ENCODE measurements around the gene PPARG. TPM values are rescaled to one million over a fixed set of nuclear protein-coding genes. Genes with fewer than 3 reads are reported as not detected.

The PPARG gene
- total and polyA plus RNA-seq, 9 donors: 12.8 to 53.6 (median 32.4) TPM

- H3K4me1 ChIP-seq (ENCODE audit: insufficient read depth): no peaks in the 10 kb centered on the region
- no peak for DNase-seq
- no peaks in the 10 kb centered on the region for H3K27me3 ChIP-seq
- no peak overlapping the region for H3K27ac ChIP-seq
- H3K9me3 ChIP-seq: no peaks in the 10 kb centered on the region
- H3K36me3 ChIP-seq: no peaks in the 10 kb centered on the region
- TF ChIP-seq, protein P1, sequence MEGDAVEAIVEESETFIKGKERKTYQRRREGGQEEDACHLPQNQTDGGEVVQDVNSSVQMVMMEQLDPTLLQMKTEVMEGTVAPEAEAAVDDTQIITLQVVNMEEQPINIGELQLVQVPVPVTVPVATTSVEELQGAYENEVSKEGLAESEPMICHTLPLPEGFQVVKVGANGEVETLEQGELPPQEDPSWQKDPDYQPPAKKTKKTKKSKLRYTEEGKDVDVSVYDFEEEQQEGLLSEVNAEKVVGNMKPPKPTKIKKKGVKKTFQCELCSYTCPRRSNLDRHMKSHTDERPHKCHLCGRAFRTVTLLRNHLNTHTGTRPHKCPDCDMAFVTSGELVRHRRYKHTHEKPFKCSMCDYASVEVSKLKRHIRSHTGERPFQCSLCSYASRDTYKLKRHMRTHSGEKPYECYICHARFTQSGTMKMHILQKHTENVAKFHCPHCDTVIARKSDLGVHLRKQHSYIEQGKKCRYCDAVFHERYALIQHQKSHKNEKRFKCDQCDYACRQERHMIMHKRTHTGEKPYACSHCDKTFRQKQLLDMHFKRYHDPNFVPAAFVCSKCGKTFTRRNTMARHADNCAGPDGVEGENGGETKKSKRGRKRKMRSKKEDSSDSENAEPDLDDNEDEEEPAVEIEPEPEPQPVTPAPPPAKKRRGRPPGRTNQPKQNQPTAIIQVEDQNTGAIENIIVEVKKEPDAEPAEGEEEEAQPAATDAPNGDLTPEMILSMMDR (IDR thresholded peaks at IDR 0.05): no peak
- TF ChIP-seq EP300 (IDR thresholded peaks at IDR 0.05) (no peak), POLR2A (IDR thresholded peaks at IDR 0.05) (no peak)
- no peak overlapping the region for H3K4me3 ChIP-seq
- intact Hi-C loops (cut with DNase I): no loop called here
- 76 to 78% (median 77%) methylated on average over 6 of the region's 6 CpGs for WGBS, 3 donors
Observed at GRCh38 chr3:12246497-12247163, 42.2 kb upstream of the PPARG start.

- TF ChIP-seq, protein P1 (IDR thresholded peaks at IDR 0.05): no peak
- TF ChIP-seq POLR2A (IDR thresholded peaks at IDR 0.05): no peak
- Histone ChIP-seq H3K4me1 (ENCODE audit: insufficient read depth) (no peaks in the 10 kb centered on the region), H3K27ac (no peak overlapping the region), H3K4me3 (no peak overlapping the region), H3K9me3 (no peaks in the 10 kb centered on the region), H3K36me3 (no peaks in the 10 kb centered on the region), H3K27me3 (no peaks in the 10 kb centered on the region)
- WGBS, 3 donors: 88% methylated on average over 4 of the region's 4 CpGs
- no peak for DNase-seq
- intact Hi-C loops (cut with DNase I): no loop called here
Observed at GRCh38 chr3:12247411-12247810, 41.5 kb upstream of the PPARG start.

DNA sequence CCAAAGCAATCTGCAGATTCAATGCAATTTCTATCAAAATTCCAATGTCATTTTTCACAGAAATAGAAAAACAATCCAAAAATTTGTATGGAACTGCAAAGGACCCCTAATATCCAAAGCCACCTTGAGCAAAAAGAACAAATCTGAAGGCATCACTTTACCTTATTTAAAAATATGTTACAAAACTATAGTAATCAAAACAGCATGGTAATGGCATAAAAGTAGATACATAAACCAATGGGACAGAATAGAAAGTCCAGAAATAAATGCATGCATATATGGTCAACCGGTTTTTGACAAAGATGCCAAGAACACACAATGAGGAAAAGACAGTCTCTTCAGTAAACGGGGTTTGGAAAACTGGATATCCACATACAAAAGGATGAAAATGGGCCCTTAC lies 39.4 kb upstream of the PPARG start:
- Histone ChIP-seq H3K9me3 (no peaks in the 10 kb centered on the region), H3K4me3 (no peak overlapping the region), H3K27ac (no peak overlapping the region), H3K4me1 (ENCODE audit: insufficient read depth) (no peaks in the 10 kb centered on the region), H3K27me3 (no peaks in the 10 kb centered on the region), H3K36me3 (no peaks in the 10 kb centered on the region)
- intact Hi-C loops (cut with DNase I): no loop called here
- no peak for DNase-seq
- WGBS, 3 donors: 94 to 98% (median 98%) methylated on average over 2 of the region's 2 CpGs
- TF ChIP-seq, protein P1 (IDR thresholded peaks at IDR 0.05): no peak
- no peak for TF ChIP-seq POLR2A (IDR thresholded peaks at IDR 0.05)
- TF ChIP-seq EP300 (IDR thresholded peaks at IDR 0.05): no peak

DNA sequence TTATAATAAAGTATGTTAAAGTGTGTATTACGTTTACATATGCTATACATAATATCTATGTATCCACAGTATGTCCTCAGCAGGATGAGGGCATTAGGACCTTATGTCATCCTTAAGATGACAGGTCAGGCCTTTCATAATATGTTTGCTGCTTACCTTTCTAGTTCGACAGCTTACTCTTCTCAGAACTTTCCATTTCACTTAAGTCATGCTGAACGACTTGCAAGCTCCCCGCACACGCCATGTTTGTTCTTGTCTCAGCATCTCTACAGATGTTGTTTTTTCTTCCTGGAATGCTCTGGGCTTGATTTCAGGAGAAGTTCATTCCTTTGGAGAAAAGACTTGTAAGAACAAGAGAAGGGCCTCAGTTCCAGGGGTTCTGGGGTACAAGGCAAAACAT lies 36.0 kb upstream of the PPARG start:
- Histone ChIP-seq H3K4me1 (ENCODE audit: insufficient read depth) (peaks cover 3% of the 10 kb centered on the region), H3K9me3 (no peaks in the 10 kb centered on the region), H3K27ac (no peak overlapping the region), H3K27me3 (no peaks in the 10 kb centered on the region), H3K36me3 (no peaks in the 10 kb centered on the region), H3K4me3 (no peak overlapping the region)
- WGBS, 3 donors: 78 to 86% (median 84%) methylated on average over 5 of the region's 5 CpGs
- intact Hi-C loops (cut with DNase I): no loop called here
- no peak for DNase-seq
- TF ChIP-seq POLR2A (IDR thresholded peaks at IDR 0.05): no peak
- TF ChIP-seq, protein P1 (IDR thresholded peaks at IDR 0.05): no peak
- no peak for TF ChIP-seq EP300 (IDR thresholded peaks at IDR 0.05)
